Suprapubic skin (tissue), 3 donors: ENCODE data around the gene STT3A.
"Not testable (repeated sequence)": the region's sequence is repeated elsewhere in the genome, so short reads cannot be mapped to it uniquely, and the experiment has no call there.

ENCODE experiments used
- CTCF ChIP-seq, 2 donors: fragments of 200-600 bp in 1 of 2; fragments of 450-650 bp in 1 of 2; sonication (generic) in 1 of 2; IDR thresholded peaks; one replicate each; pipeline ENCODE4 v1.5.1; 2016 to 2019; ENCODE audit warnings: antibody characterized with exemption in 2 of 2, mild to moderate bottlenecking in 1 of 2, moderate library complexity in 1 of 2
- POLR2A ChIP-seq, 2 donors: fragments of 450-650 bp; IDR thresholded peaks; one replicate each; pipeline ENCODE4 v1.6.1; 2017; ENCODE audit warnings: antibody characterized with exemption in 2 of 2, mild to moderate bottlenecking in 2 of 2, moderate library complexity in 2 of 2

GRCh38 chr11:125577181-125577580 is 15.5 kb upstream of the STT3A start:
- TF ChIP-seq CTCF, POLR2A (IDR thresholded peaks at IDR 0.05): not testable (repeated sequence)
